Naive thymus-derived CD8-positive, alpha-beta T cell (primary cell): ENCODE measurements around the gene GALNT12. TPM values are rescaled to one million over a fixed set of nuclear protein-coding genes. Genes with fewer than 3 reads are reported as not detected.

Source experiments
- ATAC-seq, 2 donors: fragments of 150-1000 bp; cut with Tn5 transposase in 1 of 2; sonication (Bioruptor Pico), chemical (Tn5 transposase) in 1 of 2; 1 replicate in 1 of 2; 2 replicates in 1 of 2; pipeline ENCODE4 v1.10.0; 2021; ENCODE audit warnings: mild to moderate bottlenecking in 2 of 2, moderate library complexity in 2 of 2
- POLR2A ChIA-PET: fragments of 350-600 bp; sonication (Branson Sonifier 250); formaldehyde crosslinking; loops from one replicate; lab custom pipeline; 2021; ENCODE audit warnings: antibody characterized with exemption; lab: Charles Lee
- DNase-seq, 10 donors: peaks; one replicate each; pipeline versions ENCODE4 v3.0.0 to v3.0.0-alpha.2; 2020 to 2022
- H3K27ac Mint-ChIP-seq, 10 donors: one replicate each; pipeline ENCODE4 v1.8.0; 2020 to 2022; ENCODE audit warnings: mild to moderate bottlenecking in 10 of 10, mixed read lengths in 10 of 10, moderate library complexity in 4 of 10, inconsistent platforms in 1 of 10
- H3K27me3 Mint-ChIP-seq, 5 donors: one replicate each; pipeline ENCODE4 v1.8.0; 2021 to 2022; ENCODE audit warnings: mixed read lengths in 5 of 5
- H3K36me3 Mint-ChIP-seq, 3 donors: one replicate each; pipeline ENCODE4 v1.8.0; 2020 to 2022; ENCODE audit warnings: mixed read lengths in 3 of 3, mild to moderate bottlenecking in 2 of 3, inconsistent platforms in 1 of 3
- H3K4me1 Mint-ChIP-seq, 4 donors: one replicate each; pipeline ENCODE4 v1.8.0; 2021 to 2022; ENCODE audit warnings: mixed read lengths in 4 of 4
- H3K4me3 Mint-ChIP-seq, 10 donors: one replicate each; pipeline ENCODE4 v1.8.0; 2020 to 2022; ENCODE audit warnings: mild to moderate bottlenecking in 10 of 10, mixed read lengths in 10 of 10, moderate library complexity in 6 of 10, inconsistent platforms in 1 of 10
- H3K9me3 Mint-ChIP-seq, 9 donors: one replicate each; pipeline ENCODE4 v1.8.0; 2020 to 2022; ENCODE audit warnings: mixed read lengths in 9 of 9, mild to moderate bottlenecking in 3 of 9, inconsistent platforms in 1 of 9, moderate library complexity in 1 of 9
- polyA plus RNA-seq, 3 donors: library from polyadenylated mRNA; unstranded; fragments of 300-500 nt; fragmentation: Illumina TruSeq; gene quantifications; one replicate each; pipeline ENCODE4 v1.2.3, GENCODE V29; 2021
- total RNA-seq, 8 experiments: library from RNA in 2 of 8; stranded (reverse) in 2 of 8; gene quantifications; one replicate each; pipeline ENCODE4 v1.2.3 and lab custom pipeline; 2021 to 2026

GALNT12 gene
- total and polyA plus RNA-seq, 5 experiments from 2014 or later: 4.6 to 9.3 (median 8.4) TPM

DNA sequence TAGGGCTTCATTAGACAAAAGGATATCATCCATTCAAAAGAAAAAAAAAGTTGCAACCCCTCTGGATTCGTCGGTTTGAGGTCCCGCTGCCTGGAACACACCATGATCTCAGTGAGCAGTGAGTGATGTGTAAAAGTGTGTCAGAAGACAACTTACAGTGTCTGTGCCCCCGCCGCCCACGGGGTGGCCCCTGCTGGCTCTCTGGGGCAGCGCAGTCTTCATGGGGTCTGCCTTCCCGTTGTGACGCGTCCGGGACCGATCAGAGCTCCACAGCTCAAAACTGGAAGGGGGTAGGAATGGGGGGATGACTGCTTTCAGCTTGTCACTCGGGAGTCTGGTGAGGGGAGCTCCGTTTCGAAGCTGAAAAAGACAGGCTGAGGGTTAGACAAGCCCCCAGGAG lies 33.7 kb upstream of the GALNT12 start:
- Mint-ChIP-seq H3K36me3 (peaks cover 16 to 66% (median 40%) of the 10 kb centered on the region in 3 donors), H3K4me3 (no peak overlapping the region), H3K27ac (no peak overlapping the region), H3K4me1 (peaks cover 0 to 1% (median 0%) of the 10 kb centered on the region in 4 donors), H3K27me3 (no peaks in the 10 kb centered on the region), H3K9me3 (no peaks in the 10 kb centered on the region)
- POLR2A ChIA-PET: no interaction called here
- DNase-seq (no peak), ATAC-seq (no peak)

- POLR2A ChIA-PET: no interaction called here
- Mint-ChIP-seq H3K27ac (no peak overlapping the region), H3K9me3 (no peaks in the 10 kb centered on the region), H3K27me3 (no peaks in the 10 kb centered on the region), H3K36me3 (peaks cover 16 to 66% (median 35%) of the 10 kb centered on the region in 3 donors), H3K4me3 (no peak overlapping the region), H3K4me1 (peaks cover 0 to 1% (median 0%) of the 10 kb centered on the region in 4 donors)
- DNase-seq (peak in 4 of 10 donors; percentile 14 to 29 (median 22)), ATAC-seq (no peak)
These were observed 32.7 kb upstream of the GALNT12 start for GRCh38 chr9:98774746-98775145.

DNA sequence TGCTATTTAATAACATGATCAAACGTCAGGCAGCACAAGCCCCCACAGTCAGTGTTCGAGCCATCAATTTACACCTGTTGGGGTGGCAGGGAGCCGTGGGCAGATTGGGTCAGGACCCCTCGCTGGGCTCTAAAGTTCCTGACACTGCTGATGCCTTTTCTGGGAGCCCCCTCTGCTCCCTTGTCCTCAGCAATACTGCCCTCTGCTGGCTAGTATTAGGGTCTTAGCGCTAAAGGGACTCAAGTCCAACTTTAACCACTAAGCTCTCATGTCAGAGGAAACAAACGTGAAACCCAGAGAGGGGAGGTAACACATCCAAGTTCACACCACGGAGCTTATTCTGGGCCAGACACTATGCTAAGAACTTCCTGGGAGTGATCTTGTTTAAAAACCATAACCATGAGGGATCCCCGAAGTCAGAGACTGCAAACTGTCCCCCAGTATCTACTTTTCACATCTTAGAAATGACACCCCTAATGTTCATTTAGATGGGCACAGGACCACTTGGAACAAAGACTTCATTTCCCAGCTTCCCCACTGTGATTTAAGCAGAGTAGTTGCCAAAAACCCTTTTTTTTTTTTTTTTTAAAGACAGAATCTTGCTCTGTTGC lies 31.5 kb upstream of the GALNT12 start:
- H3K9me3 Mint-ChIP-seq: no peaks in the 10 kb centered on the region
- H3K27me3 Mint-ChIP-seq: no peaks in the 10 kb centered on the region
- peaks cover 6 to 58% (median 26%) of the 10 kb centered on the region in 3 donors for H3K36me3 Mint-ChIP-seq
- H3K4me1 Mint-ChIP-seq: peaks cover 0 to 1% (median 0%) of the 10 kb centered on the region in 4 donors
- no peak overlapping the region for H3K27ac Mint-ChIP-seq
- no peak overlapping the region for H3K4me3 Mint-ChIP-seq
- DNase-seq: peak in 8 of 10 donors; percentile 6 to 71 (median 26)
- POLR2A ChIA-PET: no interaction called here
- ATAC-seq: no peak

- H3K4me1 Mint-ChIP-seq: peaks cover 0 to 1% (median 0%) of the 10 kb centered on the region in 4 donors
- no peaks in the 10 kb centered on the region for H3K9me3 Mint-ChIP-seq
- no peak overlapping the region for H3K27ac Mint-ChIP-seq
- peaks cover 6 to 54% (median 23%) of the 10 kb centered on the region in 3 donors for H3K36me3 Mint-ChIP-seq
- H3K4me3 Mint-ChIP-seq: no peak overlapping the region
- ATAC-seq: no peak
- no peaks in the 10 kb centered on the region for H3K27me3 Mint-ChIP-seq
- POLR2A ChIA-PET: no interaction called here
- DNase-seq: no peak
These were observed 29.9 kb upstream of the GALNT12 start for GRCh38 chr9:98777618-98778017.

DNA sequence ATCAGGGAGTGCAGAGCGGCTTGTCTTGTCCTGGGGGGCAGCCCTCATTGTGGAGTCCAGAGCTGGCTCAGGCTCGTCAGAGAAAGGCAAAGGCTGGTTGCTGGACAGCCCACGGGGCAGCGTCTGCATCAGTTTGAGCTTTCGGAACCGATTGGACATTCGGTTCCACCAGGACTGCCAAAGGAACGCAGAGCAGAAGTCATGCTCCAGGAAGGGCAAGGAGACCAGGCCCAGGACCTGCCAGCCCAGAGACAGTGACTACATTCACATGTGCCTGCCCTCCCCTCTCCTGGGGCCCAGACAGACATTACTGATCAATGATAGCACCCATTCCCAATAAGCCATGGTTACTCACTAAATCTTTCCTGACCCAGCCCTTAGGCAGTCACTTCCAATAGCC lies 29.2 kb upstream of the GALNT12 start:
- no peaks in the 10 kb centered on the region for H3K9me3 Mint-ChIP-seq
- peaks cover 0 to 1% (median 0%) of the 10 kb centered on the region in 4 donors for H3K4me1 Mint-ChIP-seq
- H3K4me3 Mint-ChIP-seq: no peak overlapping the region
- POLR2A ChIA-PET: no interaction called here
- no peak for DNase-seq
- peaks cover 4 to 54% (median 16%) of the 10 kb centered on the region in 3 donors for H3K36me3 Mint-ChIP-seq
- H3K27me3 Mint-ChIP-seq: no peaks in the 10 kb centered on the region
- no peak for ATAC-seq
- H3K27ac Mint-ChIP-seq: no peak overlapping the region

GRCh38 chr9:98778711-98779530 lies 28.5 kb upstream of the GALNT12 start:
- Mint-ChIP-seq H3K9me3 (no peaks in the 10 kb centered on the region), H3K27me3 (no peaks in the 10 kb centered on the region), H3K27ac (peak overlapping the region in 2 of 10 donors; percentile 11 to 65), H3K4me1 (peaks cover 0 to 1% (median 0%) of the 10 kb centered on the region in 4 donors), H3K4me3 (no peak overlapping the region), H3K36me3 (peaks cover 0 to 52% (median 10%) of the 10 kb centered on the region in 3 donors)
- no peak for ATAC-seq
- POLR2A ChIA-PET: no interaction called here
- DNase-seq: no peak

GRCh38 chr9:98780059-98780749 lies 27.3 kb upstream of the GALNT12 start:
- no peak overlapping the region for H3K27ac Mint-ChIP-seq
- no peaks in the 10 kb centered on the region for H3K27me3 Mint-ChIP-seq
- H3K9me3 Mint-ChIP-seq: no peaks in the 10 kb centered on the region
- H3K4me1 Mint-ChIP-seq: peaks cover 0 to 1% (median 0%) of the 10 kb centered on the region in 4 donors
- H3K4me3 Mint-ChIP-seq: no peak overlapping the region
- H3K36me3 Mint-ChIP-seq: peaks cover 0 to 53% (median 10%) of the 10 kb centered on the region in 3 donors
- DNase-seq (no peak), ATAC-seq (no peak)
- POLR2A ChIA-PET: no interaction called here

GRCh38 chr9:98781588-98782383 lies 25.7 kb upstream of the GALNT12 start:
- Mint-ChIP-seq H3K27ac (peak overlapping the region in 1 of 10 donors; percentile 45), H3K9me3 (no peaks in the 10 kb centered on the region), H3K4me3 (no peak overlapping the region), H3K27me3 (no peaks in the 10 kb centered on the region), H3K36me3 (peaks cover 0 to 53% (median 10%) of the 10 kb centered on the region in 3 donors), H3K4me1 (no peaks in the 10 kb centered on the region)
- DNase-seq: no peak
- no peak for ATAC-seq
- POLR2A ChIA-PET: no interaction called here

- POLR2A ChIA-PET: no interaction called here
- Mint-ChIP-seq H3K27me3 (no peaks in the 10 kb centered on the region), H3K9me3 (no peaks in the 10 kb centered on the region), H3K4me3 (no peak overlapping the region), H3K27ac (no peak overlapping the region), H3K4me1 (no peaks in the 10 kb centered on the region), H3K36me3 (peaks cover 0 to 41% (median 8%) of the 10 kb centered on the region in 3 donors)
- DNase-seq: no peak
- ATAC-seq: no peak
These were observed 23.8 kb upstream of the GALNT12 start for GRCh38 chr9:98783518-98784226.

- no peaks in the 10 kb centered on the region for H3K4me1 Mint-ChIP-seq
- H3K36me3 Mint-ChIP-seq: peaks cover 0 to 42% (median 8%) of the 10 kb centered on the region in 3 donors
- no peak overlapping the region for H3K4me3 Mint-ChIP-seq
- H3K9me3 Mint-ChIP-seq: no peaks in the 10 kb centered on the region
- DNase-seq: no peak
- H3K27ac Mint-ChIP-seq: no peak overlapping the region
- no peak for ATAC-seq
- POLR2A ChIA-PET: no interaction called here
- H3K27me3 Mint-ChIP-seq: no peaks in the 10 kb centered on the region
These were observed 22.4 kb upstream of the GALNT12 start for GRCh38 chr9:98784831-98785806.
